DND-41 (cell line): ENCODE measurements around the gene NT5DC3.

ENCODE experiments used
- ATAC-seq: fragments of 200-7000 bp; cut with Tn5 transposase; 3 replicates; pipeline ENCODE4 v1.9.1; 2021; ENCODE audit warnings: low read depth; ENCODE audit not compliant: insufficient read depth
- DNase-seq: peaks from one replicate; pipeline ENCODE4 v3.0.0-alpha.2; 2020
- H2AFZ ChIP-seq: 2 replicates; pipeline ENCODE4 v1.6.0; 2012; ENCODE audit warnings: low read depth, low read length
- H3K27ac ChIP-seq: 2 replicates; pipeline ENCODE4 v1.5.1; 2012; ENCODE audit warnings: low read length, inconsistent platforms
- H3K27me3 ChIP-seq: fragments of 200-600 bp; sonication (generic); 2 replicates; pipeline ENCODE4 v1.6.0; 2012; ENCODE audit warnings: low read length, mild to moderate bottlenecking, inconsistent platforms; ENCODE audit not compliant: insufficient read depth, poor library complexity
- H3K36me3 ChIP-seq: 2 replicates; pipeline ENCODE4 v1.5.1; 2012; ENCODE audit warnings: low read length, inconsistent platforms; ENCODE audit not compliant: insufficient read depth
- H3K4me1 ChIP-seq: 2 replicates; pipeline ENCODE4 v1.5.1; 2012; ENCODE audit warnings: mild to moderate bottlenecking, low read length; ENCODE audit not compliant: insufficient read depth
- H3K4me2 ChIP-seq: 2 replicates; pipeline ENCODE4 v1.6.0; 2012; ENCODE audit warnings: mild to moderate bottlenecking, moderate library complexity, low read length, inconsistent platforms; ENCODE audit not compliant: insufficient read depth
- H3K4me3 ChIP-seq, 2 experiments: fragments of 200-600 bp in 1 of 2; shearing (Covaris generic) in 1 of 2; 2 replicates each; pipeline ENCODE4 v1.5.1; 2012 to 2016; ENCODE audit warnings: inconsistent platforms in 2 of 2, low read length in 2 of 2, mild to moderate bottlenecking in 2 of 2, low read depth in 1 of 2, moderate library complexity in 1 of 2
- H3K79me2 ChIP-seq: 2 replicates; pipeline ENCODE4 v1.6.0; 2012; ENCODE audit warnings: low read length, inconsistent platforms; ENCODE audit not compliant: insufficient read depth
- H3K9ac ChIP-seq: 2 replicates; pipeline ENCODE4 v1.6.0; 2012; ENCODE audit warnings: low read depth, mild to moderate bottlenecking, inconsistent platforms, low read length, moderate library complexity
- H3K9me3 ChIP-seq: 2 replicates; pipeline ENCODE4 v1.5.1; 2012; ENCODE audit warnings: low read length, moderate library complexity, mild to moderate bottlenecking, inconsistent platforms; ENCODE audit not compliant: insufficient read depth, severe bottlenecking
- H4K20me1 ChIP-seq: 2 replicates; pipeline ENCODE4 v1.6.0; 2012; ENCODE audit warnings: low read length; ENCODE audit not compliant: insufficient read depth
- EZH2 ChIP-seq: IDR thresholded peaks from 3 replicates; pipeline ENCODE4 v1.6.1; 2012; ENCODE audit warnings: borderline replicate concordance, low read depth, mild to moderate bottlenecking, moderate library complexity, low read length, inconsistent platforms; ENCODE audit not compliant: severe bottlenecking
- TF ChIP-seq, protein P1 (sequence below): IDR thresholded peaks from 2 replicates; pipeline ENCODE4 v1.5.1; 2012; ENCODE audit warnings: borderline replicate concordance, low read length, moderate library complexity, mild to moderate bottlenecking; ENCODE audit not compliant: poor library complexity, severe bottlenecking; ENCODE audit errors: extremely low read depth

The NT5DC3 gene

DNA sequence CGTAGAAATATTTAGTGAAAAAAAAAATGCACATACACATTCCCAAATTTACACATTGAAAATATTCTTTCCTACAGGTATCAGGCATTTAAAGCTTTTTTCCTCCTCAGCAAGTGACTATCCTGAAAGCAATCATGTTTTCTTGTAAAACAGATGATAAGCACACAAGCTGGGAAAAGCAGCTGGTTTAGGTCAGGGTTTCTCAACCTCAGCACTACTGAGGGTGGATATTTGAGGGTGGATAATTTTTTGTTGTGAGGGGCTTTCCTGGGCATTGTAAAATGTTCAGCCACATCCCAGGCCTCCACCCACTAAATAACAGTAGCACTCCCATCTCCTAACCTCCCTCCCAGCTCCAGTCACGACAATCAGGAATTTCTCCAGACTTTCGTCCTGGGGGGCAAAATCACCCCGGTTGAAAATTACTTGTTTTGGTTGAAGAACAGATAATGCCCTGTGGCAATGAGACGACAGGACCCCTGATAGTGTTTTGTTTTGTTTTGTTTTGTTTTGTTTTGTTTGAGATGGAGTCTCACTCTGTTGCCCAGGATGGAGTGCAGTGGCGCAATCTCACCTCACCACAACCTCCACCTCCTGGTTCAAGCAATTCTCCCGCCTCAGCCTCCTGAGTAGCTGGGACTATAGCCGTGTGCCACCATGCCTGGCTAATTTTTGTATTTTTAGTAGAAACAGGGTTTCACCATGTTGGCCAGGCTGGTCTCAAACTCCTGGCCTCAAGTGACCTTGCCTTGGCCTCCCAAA lies 15.0 kb upstream of the NT5DC3 start:
- Histone ChIP-seq H3K9ac (no peak overlapping the region), H3K9me3 (no peaks in the 10 kb centered on the region), H2AFZ (no peak overlapping the region), H3K79me2 (no peaks in the 10 kb centered on the region), H3K4me2 (no peak overlapping the region), H3K27ac (no peak overlapping the region), H4K20me1 (no peaks in the 10 kb centered on the region), H3K36me3 (no peaks in the 10 kb centered on the region), H3K27me3 (peaks cover 14% of the 10 kb centered on the region), H3K4me1 (no peaks in the 10 kb centered on the region), H3K4me3 (no peak overlapping the region)
- TF ChIP-seq, protein P1, sequence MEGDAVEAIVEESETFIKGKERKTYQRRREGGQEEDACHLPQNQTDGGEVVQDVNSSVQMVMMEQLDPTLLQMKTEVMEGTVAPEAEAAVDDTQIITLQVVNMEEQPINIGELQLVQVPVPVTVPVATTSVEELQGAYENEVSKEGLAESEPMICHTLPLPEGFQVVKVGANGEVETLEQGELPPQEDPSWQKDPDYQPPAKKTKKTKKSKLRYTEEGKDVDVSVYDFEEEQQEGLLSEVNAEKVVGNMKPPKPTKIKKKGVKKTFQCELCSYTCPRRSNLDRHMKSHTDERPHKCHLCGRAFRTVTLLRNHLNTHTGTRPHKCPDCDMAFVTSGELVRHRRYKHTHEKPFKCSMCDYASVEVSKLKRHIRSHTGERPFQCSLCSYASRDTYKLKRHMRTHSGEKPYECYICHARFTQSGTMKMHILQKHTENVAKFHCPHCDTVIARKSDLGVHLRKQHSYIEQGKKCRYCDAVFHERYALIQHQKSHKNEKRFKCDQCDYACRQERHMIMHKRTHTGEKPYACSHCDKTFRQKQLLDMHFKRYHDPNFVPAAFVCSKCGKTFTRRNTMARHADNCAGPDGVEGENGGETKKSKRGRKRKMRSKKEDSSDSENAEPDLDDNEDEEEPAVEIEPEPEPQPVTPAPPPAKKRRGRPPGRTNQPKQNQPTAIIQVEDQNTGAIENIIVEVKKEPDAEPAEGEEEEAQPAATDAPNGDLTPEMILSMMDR = no peak
- no peak for TF ChIP-seq EZH2
- ATAC-seq = no peak
- DNase-seq = no peak

DNA sequence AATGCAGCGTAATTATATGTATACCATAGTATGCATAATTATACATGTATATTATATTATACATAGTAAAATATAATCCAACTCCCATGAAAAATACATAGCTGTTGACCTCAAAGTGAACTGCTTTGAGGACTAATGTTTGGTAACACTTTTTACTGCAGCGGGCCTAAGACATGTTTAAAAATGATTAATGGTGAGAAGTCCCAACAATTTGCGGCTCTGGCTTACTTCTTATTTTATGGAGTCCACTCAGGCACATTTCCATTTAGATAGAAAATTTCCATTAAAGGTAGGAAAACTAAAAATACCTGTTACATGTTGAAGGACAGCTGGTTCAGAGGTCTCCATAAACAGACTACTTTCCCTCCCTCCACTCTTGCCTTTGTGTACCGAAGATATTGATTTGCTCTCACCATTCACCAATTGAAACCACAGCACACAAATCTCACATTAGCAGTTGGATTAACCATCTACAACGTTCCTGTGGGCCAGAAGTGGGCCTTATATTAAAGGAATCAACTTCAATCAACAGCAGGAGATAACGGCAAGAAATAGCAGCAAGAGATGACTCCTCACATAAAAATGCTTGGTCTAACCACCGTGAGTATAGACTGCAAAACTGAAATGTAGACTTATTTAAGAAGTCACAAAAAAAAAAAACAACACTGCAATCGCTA lies 14.1 kb upstream of the NT5DC3 start:
- Histone ChIP-seq H3K79me2 (no peaks in the 10 kb centered on the region), H3K9ac (no peak overlapping the region), H3K4me1 (no peaks in the 10 kb centered on the region), H4K20me1 (no peaks in the 10 kb centered on the region), H3K9me3 (no peaks in the 10 kb centered on the region), H3K27ac (no peak overlapping the region), H3K4me3 (no peak overlapping the region), H2AFZ (no peak overlapping the region), H3K4me2 (no peak overlapping the region), H3K36me3 (no peaks in the 10 kb centered on the region), H3K27me3 (peaks cover 13% of the 10 kb centered on the region)
- TF ChIP-seq, protein P1 = no peak
- no peak for TF ChIP-seq EZH2
- DNase-seq (no peak), ATAC-seq (no peak)

- DNase-seq = no peak
- H4K20me1 ChIP-seq = no peaks in the 10 kb centered on the region
- peaks cover 10% of the 10 kb centered on the region for H3K27me3 ChIP-seq
- no peak overlapping the region for H3K27ac ChIP-seq
- H3K9ac ChIP-seq = no peak overlapping the region
- TF ChIP-seq, protein P1 = no peak
- no peak for TF ChIP-seq EZH2
- no peaks in the 10 kb centered on the region for H3K9me3 ChIP-seq
- H3K4me2 ChIP-seq = no peak overlapping the region
- ATAC-seq = no peak
- H3K4me3 ChIP-seq = no peak overlapping the region
- no peak overlapping the region for H2AFZ ChIP-seq
- H3K4me1 ChIP-seq = no peaks in the 10 kb centered on the region
- no peaks in the 10 kb centered on the region for H3K79me2 ChIP-seq
- no peaks in the 10 kb centered on the region for H3K36me3 ChIP-seq
These were observed 13.4 kb upstream of the NT5DC3 start for GRCh38 chr12:103854372-103854973.
